GM19463 (cell line): Measurements from ENCODE around the gene CCDC69.
"Not testable (repeated sequence)": the region's sequence is repeated elsewhere in the genome, so short reads cannot be mapped to it uniquely, and the experiment has no call there.

ENCODE experiments used
- ATAC-seq: cut with Tn5 transposase; IDR thresholded peaks from one replicate; pipeline ENCODE4 v1.9.1; 2021; ENCODE audit warnings: mild to moderate bottlenecking, moderate library complexity; ENCODE audit not compliant: unreplicated experiment

CCDC69 gene

GRCh38 chr5:151248651-151249050 is 24.8 kb upstream of the CCDC69 start:
- no peak for ATAC-seq

GRCh38 chr5:151245680-151246219 is 21.9 kb upstream of the CCDC69 start:
- no peak for ATAC-seq

GRCh38 chr5:151244206-151244605 is 20.3 kb upstream of the CCDC69 start:
- no peak for ATAC-seq

- no peak for ATAC-seq
These were observed 19.7 kb upstream of the CCDC69 start for GRCh38 chr5:151243564-151243963.

- ATAC-seq, result no peak
These were observed 19.2 kb upstream of the CCDC69 start for GRCh38 chr5:151243127-151243526.

- no peak for ATAC-seq
These were observed 17.2 kb upstream of the CCDC69 start for GRCh38 chr5:151240924-151241635.

DNA sequence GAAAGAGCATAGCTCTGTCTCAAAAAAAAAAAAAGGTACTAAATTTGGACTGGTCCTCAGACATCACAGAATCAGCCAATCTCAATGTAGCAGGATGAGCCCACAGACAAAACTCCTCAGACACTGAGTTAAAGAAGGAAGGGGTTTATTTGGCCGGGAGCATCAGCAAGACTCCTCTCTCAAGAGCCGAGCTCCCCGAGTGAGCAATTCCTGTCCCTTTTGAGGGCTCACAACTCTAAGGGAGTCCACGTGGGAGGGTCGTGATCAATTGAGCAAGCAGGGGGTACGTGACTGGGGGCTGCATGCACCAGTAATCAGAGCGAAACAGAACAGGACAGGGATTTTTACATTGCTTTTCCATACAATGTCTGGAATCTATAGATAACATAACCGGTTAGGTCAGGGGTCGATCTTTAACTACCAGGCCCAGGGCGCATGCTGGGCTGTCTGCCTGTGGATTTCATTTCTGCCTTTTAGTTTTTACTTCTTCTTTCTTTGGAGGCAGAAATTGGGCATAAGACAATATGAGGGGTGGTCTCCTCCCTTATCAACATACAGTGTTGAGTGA is 16.5 kb upstream of the CCDC69 start:
- ATAC-seq, result not testable (repeated sequence)

DNA sequence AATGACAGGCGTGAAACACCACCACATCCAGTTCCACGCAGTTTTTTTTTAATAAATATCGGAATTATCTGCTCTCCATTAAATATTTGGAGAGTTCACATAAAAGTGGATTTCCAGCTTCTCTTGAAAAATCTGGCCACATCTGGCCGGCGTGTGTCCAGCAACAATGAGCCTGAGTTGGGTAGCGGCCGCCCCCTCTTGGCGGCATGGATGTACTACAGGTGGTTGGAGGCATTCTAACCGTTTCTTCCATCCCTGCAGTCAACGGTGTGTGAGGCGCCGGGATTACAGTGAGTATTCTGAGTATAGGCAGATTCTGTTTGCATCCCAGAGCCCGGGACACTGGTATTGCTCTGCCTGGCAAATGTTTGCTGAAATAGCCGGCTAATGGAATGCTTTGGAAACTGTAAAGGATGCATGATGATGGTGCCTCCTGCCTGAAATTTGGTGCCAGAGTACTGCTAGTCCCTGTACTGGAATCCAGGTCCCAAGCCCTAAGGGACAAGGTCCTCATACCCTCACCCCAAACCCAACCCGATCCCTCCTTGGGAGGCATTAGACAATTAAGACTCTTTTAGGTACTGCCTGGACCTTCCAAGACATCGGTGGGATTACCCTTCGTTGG is 15.5 kb upstream of the CCDC69 start:
- no peak for ATAC-seq

DNA sequence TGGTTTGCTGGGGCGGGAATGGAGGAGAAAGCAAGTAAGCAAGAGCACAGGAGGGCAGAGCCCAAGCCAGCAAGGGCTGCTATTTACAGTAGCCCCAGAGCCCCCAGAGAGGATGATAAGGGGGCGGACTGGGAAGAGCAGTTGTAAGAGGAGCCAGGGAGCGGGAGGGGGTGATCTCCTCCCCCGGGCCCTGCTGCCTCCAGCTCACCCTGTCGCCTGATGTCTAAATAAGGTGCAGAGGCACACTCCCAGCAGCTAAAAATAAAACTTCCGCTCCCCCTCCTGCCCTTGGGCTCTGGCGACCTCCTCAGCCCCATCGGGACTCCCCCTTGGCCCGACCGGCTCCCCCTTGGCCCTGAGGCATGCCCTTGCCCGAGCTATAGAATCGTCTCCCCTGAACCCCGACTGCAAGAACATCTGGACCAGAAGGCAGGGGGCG is 14.4 kb upstream of the CCDC69 start:
- ATAC-seq, result peak; percentile 55

DNA sequence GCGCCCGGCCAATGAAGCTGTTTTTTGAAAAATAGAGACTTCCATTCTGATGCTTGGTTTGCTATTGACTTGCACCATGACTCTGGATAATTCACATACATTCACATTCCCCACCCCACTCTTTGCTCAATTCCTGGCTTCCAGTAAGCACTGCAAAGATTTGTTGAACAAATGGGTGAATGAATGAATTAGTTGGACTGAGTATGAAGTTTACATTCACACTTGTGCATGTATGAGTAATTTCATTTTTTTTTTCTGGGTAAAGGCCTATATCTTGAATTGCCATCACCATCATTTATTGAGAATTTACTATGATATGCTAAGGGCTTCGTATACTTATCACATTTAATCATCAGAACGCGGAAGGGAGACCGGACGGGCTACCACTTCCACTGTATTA is 13.8 kb upstream of the CCDC69 start:
- no peak for ATAC-seq

DNA sequence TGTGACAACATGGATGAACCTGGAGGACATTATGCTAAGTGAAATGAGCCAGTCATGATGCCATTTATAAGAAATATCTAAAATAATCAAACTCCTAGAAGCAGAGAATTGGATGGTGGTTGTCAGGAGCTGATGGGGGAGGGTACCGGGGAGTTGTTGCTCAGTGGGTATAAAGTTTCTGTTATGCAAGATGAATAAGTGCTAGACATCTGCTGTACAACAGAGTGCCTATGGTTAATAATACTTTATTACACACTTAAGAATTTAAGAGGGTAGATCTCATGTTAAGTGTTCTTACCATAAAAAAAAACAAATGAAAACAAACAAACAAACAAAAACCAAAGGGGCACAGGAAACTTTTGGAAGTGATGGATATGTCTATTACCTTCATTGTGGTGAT is 13.0 kb upstream of the CCDC69 start:
- ATAC-seq, result no peak

DNA sequence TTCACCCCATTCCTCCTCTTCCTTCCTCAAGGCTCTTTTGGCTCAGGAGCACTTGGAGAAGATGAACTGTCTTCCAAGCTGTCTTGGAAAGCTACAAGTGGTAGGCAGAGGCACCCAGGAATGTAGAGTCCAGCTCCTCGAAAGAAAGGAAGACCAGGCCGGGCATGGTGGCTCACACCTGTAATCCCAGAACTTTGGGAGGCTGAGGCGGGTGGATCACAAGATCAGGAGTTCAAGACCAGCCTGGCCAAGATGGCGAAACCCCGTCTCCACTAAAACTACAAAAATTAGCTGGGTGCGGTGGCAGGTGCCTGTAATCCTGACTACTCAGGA is 11.3 kb upstream of the CCDC69 start:
- not testable (repeated sequence) for ATAC-seq

- peak; percentile 70 for ATAC-seq
These were observed 10.8 kb upstream of the CCDC69 start for GRCh38 chr5:151234476-151235238.

DNA sequence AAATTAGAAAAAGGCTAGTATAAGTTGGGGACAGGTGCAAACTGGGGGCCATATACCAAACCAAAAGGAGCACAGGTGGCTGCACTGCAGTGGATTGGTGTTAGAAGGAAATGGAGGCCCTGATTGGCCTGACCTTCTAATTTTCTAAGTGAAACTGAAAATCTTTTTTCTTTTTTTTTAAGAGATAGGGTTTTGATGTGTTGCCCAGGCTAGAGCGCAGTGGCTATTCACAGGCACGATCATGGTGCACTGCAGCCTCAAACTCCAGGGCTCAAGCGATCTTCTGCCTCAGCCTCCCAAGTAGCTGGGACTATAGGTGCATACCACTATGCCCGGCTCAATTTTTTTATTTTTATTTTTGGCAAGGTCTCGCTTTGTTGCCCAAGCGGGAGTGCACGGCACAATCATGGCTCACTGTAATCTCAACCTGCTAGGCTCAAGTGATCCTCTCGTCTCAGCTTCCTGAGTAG is 9.8 kb upstream of the CCDC69 start:
- ATAC-seq, result peak; percentile 41

DNA sequence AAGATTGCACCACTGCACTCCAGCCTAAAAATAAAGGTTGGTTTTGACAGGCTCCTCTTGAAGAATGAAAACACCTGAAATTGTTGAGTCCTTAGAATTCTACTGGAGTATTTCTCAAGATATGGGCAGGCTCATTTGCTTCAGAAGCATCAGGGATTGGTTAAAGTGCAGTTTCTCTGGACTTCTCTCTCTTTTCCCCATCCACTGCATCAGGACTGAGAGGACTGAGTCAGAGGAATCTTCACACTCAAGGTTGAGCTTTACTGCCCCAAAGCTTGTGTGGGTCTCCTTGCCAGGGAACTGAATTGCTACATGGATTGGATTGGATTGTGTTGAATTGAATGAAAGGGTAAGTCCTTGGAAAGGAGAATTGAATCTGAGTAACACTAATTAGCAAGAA is 7.5 kb upstream of the CCDC69 start:
- no peak for ATAC-seq

DNA sequence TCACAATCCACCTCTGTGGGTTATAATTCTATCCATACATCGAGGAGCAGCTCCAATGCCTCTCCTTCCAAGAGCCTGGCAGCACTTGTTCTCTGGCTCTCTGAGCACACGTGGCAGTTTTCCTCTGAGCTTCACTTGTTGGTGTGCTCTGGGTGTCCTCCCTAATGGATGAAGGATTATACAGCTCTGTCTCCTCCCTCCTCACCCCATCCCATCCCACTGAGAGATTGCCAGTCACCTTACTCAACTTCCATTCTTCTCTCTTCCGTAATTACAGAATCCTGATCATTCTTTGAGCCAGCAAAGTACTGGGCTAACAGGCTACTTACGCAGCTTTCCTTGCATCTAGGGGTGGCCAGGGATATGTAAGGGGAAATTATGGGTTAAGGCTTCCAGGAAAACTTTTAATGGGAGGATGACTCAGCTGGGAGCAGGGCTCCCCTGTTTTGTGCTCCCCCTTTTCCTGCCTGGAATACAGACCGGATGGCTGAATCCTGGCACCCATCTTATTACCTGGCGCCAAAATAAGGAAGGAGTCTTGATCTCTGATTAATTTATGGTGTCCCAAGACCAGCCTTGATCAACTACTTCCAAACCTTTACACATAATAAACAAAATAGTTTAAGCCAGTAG is 6.3 kb upstream of the CCDC69 start:
- ATAC-seq, result no peak

GRCh38 chr5:151228986-151229385 is 5.1 kb upstream of the CCDC69 start:
- no peak for ATAC-seq

DNA sequence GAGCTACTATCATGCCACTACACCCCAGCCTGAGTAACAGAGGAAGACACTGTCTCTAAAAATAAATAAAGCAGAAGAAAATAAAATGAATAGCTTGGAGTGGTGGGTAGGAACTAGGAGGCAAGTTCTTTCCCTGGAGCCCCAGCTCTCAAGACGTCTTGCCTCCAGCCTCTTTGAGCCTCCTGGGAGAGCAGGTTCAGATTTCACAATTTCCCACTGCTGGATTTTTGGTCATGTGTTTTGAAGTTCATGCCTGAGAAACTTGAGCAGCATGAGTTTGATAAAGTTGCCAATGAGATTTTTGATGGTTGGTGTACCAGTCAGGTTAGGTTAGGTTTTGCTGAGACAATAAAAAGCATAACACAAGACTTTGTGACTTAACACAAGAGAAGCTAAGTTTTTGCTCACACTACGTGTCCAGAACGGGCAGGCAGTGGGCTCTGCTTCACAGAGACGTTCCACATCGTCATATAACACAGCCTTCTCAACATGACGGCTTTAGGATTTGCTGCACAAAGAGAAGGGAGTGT is 4.1 kb upstream of the CCDC69 start:
- ATAC-seq, result no peak

DNA sequence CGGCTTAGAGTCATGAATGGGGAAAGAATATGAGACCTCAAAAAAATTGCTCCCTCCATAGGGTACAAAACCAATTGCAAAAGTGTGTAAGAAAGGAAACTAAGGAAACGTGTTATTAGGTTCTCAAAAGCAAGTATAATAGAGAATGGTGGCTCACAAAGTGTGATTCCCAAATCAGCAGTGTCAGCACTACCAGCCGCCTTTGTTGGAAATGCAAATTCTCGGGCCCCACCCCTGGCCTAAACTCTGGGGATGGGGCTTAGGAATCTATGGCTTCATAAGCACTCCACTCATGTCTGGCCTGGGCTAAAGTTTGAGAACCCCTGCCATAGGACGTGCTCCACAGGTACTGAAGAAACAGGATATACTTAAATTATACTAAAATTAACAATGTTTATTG is 1.6 kb upstream of the CCDC69 start:
- no peak for ATAC-seq

DNA sequence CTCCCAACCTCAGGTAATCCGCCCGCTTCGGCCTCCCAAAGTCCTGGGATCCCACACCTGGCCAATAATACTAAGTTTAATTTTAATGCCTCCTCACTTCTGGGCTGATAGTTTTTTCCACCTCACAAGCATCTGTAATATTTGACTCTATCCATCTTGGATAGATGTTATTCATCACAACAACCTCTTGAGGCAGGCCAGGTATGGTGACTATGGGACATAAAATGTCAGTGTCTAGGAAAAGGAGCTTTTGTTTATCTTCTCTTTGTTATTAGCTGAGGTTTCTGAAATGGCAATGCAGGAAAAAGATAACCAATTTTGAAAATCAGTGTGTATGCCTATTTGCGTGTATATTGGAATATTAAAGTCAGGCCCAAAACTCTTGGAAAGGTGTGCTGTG is 1.2 kb upstream of the CCDC69 start:
- ATAC-seq, result no peak

DNA sequence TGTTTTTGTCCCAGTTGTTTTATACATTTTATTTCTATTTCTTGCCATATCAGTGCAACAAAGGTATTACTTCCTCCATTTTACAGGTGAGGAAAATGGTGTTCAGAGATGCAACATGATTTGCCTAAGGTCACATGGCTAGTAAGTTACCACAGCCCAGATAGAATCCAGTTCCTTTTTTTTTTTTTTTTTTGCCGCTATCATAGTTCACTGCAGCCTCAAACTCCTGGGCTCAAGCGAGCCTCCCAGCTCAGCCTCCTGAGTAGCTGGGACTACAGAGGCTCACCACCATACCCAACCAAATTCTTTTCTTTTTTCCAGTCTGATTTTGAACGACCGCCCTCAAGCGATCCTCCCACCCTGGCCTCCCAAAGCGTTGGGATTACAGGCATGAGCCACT is 480 bp upstream of the CCDC69 start:
- no peak for ATAC-seq
